Eye (tissue), 1 donor: ENCODE measurements around the gene HBE1.
"Not testable (repeated sequence)": the region's sequence is repeated elsewhere in the genome, so short reads cannot be mapped to it uniquely, and the experiment has no call there.

Source experiments
- DNase-seq: peaks from one replicate; pipeline ENCODE4 v3.0.0-alpha.2; 2015

Gene HBE1

DNA sequence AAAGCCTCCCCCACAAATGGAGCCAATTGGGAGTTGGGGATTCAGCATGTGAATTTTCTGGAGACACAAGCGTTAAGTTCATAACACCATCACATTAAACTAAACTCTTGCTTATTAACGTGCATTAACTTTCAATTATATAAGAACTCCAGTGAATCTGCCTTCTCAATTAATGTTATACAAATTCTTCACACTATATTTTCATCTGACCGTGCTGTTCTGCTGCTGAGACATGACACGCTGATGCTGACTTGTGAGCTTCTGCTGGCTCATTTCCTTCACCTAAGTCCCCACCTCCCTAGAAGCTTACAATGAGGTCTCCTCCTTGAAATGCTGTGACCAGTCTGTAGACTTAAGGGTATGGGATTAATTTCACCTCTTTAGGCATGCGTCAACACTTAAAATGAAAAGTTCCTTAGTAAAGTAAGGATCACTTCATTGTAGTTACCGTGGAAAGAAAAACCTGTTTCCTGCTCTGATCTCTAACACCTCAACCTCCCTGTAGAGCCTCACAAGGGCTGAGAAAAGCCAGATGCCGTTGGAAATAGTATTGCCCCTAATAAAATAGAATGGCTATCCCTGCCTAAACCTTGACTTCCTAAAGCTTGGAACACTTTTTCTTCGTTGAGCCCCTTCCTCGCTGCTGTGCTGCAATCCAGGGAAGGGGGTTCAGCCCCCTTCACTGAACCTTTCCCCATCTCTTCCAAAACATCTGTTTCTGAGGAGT, 17.4 kb downstream of the HBE1 start:
- DNase-seq = no peak

DNA sequence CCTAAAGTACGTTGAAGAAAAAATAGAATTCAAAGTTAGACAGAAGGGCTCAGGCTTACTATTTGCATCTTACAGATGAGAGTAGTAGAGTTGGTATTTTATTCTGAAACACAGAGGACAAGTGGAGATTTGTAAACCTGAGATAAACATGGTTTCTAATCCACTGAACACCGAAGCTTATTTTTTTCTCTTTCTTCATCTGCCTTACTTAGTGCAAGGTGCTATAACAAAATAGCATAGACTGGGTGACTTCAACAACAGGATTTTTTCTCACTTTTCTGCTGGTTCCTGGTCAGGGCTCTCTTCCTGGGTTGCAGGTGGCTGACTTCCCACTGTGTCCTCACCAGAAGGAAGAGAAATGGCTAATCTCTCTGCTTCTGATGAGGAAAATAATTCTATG, 18.0 kb downstream of the HBE1 start:
- no peak for DNase-seq

DNA sequence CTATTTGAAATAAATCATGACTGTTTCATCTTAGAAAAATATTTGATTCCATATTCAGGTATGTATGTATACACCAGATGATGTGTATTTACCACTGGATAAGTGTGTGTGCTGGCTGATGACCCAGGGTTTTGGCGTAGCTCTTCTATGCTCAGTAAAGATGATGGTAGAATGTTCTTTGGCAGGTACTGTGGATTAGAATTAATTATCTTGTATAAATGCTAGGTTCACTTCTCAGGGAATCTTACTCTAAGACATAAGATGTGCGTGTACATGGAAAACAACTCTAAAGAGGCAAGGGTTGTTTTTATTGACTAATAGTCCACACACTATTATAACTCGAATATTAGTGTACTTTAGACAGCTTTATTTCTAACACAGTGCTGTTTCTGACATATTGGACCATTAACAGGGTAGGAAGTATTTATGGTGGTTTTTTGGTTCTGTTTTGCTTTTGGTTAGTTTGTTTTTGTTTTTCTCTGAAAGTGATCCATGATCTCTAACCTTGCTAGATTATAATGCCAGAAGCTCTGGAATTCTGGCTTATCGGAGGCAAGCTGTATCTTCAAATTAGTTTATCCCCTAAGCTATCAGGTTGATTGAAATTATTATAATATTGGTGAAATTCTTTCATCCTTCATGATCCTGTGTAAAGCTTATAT, 19.1 kb downstream of the HBE1 start:
- no peak for DNase-seq

DNA sequence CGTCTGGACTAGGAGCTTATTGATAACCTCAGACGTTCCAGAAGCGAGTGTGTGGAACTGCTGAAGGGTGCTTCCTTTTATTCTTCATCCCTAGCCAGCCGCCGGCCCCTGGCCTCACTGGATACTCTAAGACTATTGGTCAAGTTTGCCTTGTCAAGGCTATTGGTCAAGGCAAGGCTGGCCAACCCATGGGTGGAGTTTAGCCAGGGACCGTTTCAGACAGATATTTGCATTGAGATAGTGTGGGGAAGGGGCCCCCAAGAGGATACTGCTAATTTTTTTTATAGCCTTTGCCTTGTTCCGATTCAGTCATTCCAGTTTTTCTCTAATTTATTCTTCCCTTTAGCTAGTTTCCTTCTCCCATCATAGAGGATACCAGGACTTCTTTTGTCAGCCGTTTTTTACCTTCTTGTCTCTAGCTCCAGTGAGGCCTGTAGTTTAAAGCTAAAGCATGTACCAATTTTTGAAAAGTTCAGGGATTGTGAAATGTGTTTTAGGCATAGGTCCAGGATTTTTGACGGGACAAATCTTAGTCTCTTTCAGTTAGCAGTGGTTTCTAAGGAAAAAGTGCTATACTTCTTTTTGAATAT, 19.8 kb downstream of the HBE1 start, which contains the start of gene HBG1:
HBG1 (minus strand) TSS at position 51 of the 590 bp plus-strand sequence. CDS start 53 bp downstream, outside the sequence.
- not testable (repeated sequence) for DNase-seq

DNA sequence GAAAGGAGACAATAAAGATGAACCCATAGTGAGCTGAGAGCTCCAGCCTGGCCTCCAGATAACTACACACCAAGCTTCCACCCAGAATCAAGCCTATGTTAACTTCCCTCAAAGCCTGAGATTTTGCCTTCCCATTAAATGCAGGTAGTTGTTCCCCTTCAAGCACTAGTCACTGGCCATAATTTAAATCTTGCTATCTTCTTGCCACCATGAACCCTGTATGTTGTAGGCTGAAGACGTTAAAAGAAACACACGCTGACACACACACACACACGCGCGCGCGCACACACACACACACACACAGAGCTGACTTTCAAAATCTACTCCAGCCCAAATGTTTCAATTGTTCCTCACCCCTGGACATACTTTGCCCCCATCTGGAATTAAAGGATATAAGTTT, 21.2 kb downstream of the HBE1 start:
- not testable (repeated sequence) for DNase-seq

DNA sequence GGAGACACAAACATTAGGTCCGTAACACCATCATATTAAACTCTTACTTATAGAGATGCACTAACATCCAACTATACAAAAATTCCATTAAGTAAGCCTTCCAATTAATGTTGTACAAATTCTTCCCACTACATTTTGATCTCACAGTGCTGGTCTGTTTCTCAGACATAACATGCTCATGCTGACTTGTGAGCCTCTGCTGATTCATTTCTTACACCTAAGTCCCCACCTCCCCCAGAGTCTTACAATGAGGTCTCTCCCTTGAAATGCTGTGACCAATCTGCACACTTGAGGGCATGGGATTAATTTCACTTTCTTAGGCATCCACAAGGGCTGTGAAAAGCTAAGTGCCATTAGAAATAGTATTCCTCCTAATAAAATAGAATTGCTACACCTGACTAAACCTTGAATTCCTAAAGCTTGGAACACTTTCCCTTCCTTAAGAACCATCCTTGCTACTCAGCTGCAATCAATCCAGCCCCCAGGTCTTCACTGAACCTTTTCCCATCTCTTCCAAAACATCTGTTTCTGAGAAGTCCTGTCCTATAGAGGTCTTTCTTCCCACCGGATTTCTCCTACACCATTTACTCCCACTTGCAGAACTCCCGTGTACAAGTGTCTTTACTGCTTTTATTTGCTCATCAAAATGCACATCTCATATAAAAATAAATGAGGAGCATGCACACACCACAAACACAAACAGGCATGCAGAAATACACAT, 22.1 kb downstream of the HBE1 start:
- no peak for DNase-seq

DNA sequence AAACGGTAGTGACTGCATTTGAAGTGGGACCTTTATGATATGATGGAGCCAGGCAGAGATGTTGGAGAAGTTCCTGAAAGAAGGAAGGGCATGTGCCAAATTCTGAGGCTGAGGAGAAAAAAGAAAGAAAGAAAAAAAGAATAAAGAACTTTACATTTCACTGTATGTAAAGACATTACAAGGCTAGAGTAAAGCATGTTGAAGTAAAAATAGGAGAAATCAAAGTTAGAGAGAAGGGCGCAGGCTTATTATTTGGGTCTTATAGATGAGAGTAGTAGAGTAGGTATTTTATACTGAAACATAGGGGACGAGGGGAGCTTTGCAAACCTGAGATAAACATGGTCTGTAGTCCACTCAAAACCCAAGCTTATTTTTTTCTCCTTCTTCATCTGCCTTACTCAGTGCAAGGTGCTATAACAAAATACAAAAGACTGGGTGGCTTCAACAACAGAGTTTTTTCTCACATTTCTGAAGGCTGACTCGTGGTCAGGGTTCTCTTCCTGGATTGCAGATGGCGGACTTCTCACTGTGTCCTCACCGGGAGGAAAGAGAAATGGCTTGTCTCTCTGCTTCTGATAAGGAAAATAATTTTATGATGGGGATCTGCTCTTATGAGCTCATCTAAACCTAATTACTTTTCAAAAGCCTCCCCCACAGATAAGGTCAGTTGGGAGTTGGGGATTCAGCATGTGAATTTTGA, 22.8 kb downstream of the HBE1 start:
- no peak for DNase-seq

DNA sequence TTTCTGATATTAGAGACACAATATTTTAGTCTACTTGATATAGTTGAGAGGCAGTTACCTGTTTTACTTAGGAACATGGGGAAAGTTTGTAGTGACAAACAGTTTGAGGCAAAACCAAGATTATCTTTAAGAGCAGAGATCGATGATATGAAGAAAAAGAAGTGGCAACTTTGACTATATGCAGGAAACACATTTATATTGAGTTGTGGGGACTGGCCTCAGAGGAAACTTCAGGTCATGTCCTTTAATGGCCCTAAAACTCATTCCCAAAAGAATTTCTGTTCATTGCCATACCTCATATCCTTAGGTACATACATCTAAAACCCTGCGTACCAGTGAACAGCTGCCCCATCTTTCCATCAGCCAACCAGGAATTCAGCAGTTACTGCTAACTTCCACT, 24.6 kb downstream of the HBE1 start:
- no peak for DNase-seq

DNA sequence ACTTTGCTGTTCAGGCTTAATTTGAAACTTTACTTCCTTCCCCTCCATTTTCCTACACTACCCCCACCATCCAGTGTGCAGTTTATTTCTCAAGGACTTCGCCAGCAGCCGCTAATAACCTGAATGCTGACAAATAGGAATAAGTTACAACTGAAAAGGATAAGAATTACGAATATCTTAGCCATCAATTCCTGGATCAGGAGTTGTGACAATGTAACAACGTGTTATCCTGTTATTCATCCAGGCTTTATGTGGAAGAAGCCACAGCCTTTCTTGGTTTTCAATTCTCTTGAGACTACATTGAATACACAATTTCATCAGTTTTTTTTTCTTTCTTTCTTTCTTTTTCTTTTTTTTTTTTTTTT, 25.9 kb downstream of the HBE1 start:
- no peak for DNase-seq

DNA sequence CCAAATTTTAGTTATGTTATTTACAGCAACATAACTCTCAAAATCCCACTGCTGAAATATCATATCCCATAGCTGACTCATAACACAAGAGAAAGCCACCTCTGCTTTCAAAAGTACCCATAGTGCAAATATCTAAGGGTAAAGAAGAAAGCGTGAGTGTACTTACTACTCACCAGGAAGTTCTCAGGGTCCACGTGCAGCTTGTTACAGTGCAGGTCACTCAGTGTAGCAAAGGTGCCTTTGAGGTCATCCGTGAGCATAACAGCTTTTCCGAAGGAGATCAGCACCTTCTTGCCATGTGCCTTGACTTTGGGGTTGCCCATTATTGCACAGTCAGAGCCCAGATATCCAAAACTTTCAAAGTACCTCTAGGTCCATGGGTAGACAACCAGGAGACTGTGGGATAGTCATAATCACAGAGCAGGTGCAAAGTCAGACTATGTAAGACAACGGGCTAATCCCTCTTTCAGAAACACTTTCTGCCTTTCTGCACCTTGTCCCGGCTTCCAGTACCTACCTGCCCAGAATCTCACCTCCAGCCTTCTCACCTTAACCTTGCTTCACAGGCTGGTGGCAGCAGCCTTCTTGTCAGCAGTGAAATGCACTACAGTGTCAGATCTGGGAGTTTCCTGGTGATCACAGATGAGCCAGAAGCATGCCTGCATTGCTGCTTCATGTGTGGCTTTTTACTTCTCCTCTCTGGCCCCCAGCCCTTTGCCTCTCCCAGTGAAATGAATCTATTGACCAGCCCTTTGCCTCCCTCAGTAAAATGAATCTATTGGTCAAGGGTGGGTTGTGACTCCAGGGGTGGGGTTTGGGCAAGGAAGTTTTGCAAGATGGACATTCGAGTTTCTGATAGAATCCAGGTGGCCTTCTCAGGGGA, 26.6 kb downstream of the HBE1 start:
- DNase-seq = no peak

DNA sequence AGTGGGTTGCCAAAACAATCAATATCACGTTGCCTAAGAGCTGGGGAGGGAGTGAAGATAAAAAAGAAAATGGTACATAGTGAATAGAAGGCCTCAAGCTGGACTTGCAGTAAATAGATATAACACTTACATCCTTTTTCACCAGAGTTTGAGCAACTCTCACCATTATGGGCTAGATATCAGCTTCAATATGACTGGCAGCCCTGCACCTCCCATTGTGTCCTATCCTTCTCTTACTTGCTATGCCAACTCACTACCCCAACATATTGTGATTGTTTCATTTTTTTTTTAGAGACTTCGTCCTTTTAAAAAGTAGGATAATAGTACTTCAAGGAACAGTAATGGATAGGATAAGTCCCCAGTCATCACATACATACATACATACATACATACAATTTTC, 27.5 kb downstream of the HBE1 start:
- DNase-seq = no peak

DNA sequence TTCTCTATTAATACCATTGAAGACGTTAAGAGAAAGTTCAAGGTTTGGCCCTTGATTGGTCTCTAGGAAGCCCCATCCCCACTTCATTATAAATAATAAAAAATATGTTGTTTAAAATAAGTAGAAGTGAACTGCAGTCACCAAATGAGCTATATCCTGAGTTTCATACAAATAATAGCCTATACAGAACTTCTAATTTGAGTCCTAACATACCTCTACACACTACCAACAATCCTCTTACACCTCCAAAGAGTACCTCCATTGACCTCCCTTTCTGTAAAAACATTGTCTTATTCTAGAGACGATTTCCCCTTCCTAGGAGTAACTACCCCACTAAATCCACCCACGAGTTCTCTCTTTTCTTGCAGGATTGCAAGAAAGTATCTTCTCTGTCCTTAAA, 28.3 kb downstream of the HBE1 start:
- no peak for DNase-seq

DNA sequence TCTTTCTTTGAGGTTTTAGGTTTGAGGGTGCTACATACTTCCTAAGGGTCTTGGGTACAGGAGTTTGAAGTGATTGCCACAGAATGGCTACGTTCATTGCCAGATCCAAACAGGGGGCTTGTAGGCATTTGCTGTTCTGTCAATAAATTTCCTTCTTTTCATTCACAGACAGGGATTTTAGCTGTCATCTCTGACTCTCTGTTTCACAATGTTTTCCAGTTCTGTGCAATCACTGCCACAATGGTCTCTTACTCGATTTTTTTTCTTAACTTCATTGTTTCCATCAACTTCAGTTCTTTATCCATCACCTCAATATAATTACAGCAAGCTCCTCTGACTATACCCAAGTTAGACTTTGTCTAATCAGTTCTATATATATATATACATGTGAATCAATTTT, 29.3 kb downstream of the HBE1 start:
- DNase-seq = no peak

DNA sequence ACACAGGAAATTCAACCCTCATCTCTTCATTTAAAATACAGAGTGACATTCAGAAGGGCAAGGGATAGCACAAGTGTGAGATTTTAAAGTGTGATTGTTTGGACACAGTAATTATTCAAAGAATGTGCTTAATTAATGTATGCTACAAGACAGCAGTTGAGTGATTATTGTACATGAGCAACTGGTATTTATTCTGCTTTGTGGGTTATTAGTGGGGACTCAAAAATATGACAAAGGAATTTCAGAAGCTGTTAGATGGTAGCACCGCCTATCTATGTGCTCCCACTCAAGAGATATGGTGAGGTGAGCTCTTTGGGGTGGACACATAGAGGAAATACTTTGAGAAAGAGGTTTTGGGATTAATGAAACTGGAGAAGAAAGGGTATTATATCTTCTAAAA, 29.7 kb downstream of the HBE1 start:
- no peak for DNase-seq

DNA sequence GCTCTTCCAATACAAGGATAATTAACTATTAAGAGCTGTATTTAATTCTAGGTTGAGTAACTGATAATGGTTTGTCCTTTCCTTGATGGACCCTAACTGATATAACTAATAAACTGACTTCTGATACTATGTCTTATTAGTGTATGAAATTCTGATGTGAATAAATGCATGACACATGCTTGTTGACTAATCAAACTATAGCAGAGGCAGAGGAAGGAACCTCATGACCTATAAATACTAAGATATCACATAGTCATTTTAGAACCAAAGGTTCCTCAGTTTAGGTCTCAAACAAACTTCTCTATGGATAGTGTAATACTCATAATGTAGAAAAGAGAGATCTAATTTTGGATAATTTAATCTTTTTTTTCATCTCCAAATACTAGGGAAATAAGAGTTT, 30.7 kb downstream of the HBE1 start:
- no peak for DNase-seq

DNA sequence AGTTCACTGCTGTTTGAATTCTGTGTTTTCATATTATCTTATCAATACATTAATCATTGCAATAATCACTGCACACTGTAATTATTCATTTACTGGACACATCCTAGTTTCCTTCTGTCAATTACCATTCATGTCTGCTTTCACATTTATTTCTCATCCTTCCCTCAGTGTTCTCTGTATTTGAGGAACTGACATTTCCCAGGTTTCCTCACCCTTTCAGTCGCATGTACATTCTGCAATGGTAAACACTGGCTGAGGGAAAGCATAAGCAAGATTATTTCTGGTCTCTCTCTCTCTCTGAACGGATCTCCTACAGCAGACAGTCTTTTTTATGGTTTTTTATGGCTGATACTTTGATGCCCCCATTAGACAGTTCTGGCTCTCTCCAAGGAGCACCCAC, 31.3 kb downstream of the HBE1 start:
- DNase-seq = no peak

DNA sequence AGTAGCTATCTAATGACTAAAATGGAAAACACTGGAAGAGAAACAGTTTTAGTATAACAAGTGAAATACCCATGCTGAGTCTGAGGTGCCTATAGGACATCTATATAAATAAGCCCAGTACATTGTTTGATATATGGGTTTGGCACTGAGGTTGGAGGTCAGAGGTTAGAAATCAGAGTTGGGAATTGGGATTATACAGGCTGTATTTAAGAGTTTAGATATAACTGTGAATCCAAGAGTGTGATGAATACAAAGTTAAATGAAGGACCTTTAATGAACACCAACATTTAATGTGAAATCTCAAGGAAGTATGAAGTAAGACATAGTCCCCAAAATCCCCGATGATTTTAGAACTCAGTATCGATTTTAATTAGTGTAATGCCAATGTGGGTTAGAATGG, 32.3 kb downstream of the HBE1 start:
- DNase-seq = no peak

DNA sequence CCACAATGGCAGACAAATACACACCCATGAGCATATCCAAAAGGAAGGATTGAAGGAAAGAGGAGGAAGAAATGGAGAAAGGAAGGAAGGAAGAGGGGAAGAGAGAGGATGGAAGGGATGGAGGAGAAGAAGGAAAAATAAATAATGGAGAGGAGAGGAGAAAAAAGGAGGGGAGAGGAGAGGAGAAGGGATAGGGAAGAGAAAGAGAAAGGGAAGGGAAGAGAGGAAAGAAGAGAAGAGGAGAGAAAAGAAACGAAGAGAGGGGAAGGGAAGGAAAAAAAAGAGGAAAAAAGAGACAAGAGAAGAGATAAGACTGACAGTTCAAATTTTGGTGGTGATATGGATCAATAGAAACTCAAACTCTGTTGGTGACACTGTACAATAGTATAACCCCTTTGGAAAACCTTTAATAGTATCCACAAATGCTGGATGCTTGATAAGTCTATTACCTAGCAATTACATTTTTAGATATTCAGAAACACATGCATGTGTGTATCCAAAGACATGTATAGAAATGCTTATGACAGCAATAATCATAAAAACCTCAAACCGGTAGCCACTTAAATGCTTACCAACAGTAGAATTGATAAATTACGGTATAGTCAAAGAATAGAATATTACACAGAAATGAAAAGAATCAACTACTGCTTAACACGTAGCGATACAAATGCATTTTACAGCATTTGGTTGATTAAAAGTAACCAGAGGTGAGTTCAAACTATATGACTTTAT, 34.2 kb downstream of the HBE1 start:
- DNase-seq = no peak

DNA sequence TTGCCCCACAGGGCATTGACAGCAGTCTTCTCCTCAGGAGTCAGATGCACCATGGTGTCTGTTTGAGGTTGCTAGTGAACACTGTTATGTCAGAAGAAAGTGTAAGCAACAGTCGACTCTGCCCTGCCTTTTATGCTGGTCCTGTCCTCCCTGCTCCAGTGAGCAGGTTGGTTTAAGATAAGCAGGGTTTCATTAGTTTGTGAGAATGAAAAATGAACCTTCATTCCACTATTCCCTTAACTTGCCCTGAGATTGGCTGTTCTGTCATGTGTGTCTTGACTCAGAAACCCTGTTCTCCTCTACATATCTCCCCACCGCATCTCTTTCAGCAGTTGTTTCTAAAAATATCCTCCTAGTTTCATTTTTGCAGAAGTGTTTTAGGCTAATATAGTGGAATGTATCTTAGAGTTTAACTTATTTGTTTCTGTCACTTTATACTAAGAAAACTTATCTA, 35.3 kb downstream of the HBE1 start, which contains the start of gene HBD:
HBD (minus strand) TSS at position 103 of the 454 bp plus-strand sequence; CDS start at position 53, 50 bp downstream.
- no peak for DNase-seq

DNA sequence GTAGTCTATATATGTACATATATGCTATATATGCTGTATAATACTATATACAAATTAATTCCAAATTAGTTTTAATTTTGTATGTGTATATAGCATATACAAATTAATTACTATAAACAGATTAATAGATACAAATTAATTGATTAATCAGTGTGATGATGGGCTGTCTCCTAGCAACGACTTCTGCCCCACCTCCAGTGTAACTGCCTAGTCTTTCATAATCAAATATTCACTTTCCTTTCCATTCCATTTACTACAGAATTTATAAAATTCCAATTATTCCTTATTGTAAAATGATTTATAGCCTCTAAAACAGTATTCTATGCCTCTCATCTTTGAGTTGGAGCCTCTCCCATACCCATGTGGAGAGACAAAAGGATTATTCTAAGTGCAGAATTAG, 36.4 kb downstream of the HBE1 start:
- no peak for DNase-seq

DNA sequence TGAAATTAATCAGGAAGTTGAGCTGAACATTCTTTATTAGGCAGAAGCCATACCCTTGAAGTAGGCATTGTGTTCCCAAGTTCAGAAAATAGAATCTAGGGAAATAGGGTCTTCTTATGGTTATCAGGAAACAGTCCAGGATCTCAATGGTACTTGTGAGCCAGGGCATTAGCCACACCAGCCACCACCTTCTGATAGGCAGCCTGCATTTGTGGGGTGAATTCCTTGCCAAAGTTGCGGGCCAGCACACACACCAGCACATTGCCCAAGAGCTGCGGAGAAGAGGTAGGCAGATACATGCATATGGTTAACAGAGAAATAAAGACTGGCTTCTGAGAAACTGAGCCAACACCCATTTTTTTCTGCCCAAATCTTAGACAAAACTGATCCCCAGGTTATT, 36.9 kb downstream of the HBE1 start:
- no peak for DNase-seq
